ENCODE measurements around the gene ZNF423. TPM values are rescaled to one million over a fixed set of nuclear protein-coding genes. Genes with fewer than 3 reads are reported as not detected.

Gene ZNF423
- total and polyA plus RNA-seq, 2 of the 13 experiments (the other 11 are each of a cell fraction or from before 2014, with no cell fraction given), result 0.07 to 0.31 TPM

GRCh38 chr16:49464093-49464492 is 391.8 kb downstream of the ZNF423 start:
- in situ Hi-C loops (cut with HindIII; ENCODE audit: extremely low pct_ligation_motif_present, low pct_unique_long_range_greater_than_20kb), result loop anchor here (5.0 kb wide), 1 partner anchor 52 kb away; no protein-coding TSS in a partner anchor
- ChIA-PET POLR2A (no interaction called here), CTCF (ENCODE audit: low intra/inter-chr PET ratio, low total read pairs) (no interaction called here)
- WGBS (ENCODE audit: low lambda C conversion rate), result 1% methylated on average over 2 of the region's 2 CpGs
- BruUV-seq (replicated peaks), result no TSS peak
- peaks cover 0 to 2% of the 10 kb centered on the region in 2 experiments; a peak in 2 of 5 replicates for H3K27me3 ChIP-seq (ENCODE audit: control insufficient read depth in 1 of 2, insufficient read depth in 2 of 2, low read length in 2 of 2)
- no peak overlapping the region for H3K27ac ChIP-seq (ENCODE audit: extremely low read length, insufficient read depth, low read length)
- no peak overlapping the region for H3K9ac ChIP-seq (ENCODE audit: insufficient read depth, low read depth, low read length)
- no peaks in the 10 kb centered on the region for H4K20me1 ChIP-seq (ENCODE audit: insufficient read depth, low read length)
- no peaks in the 10 kb centered on the region for H3K79me2 ChIP-seq (ENCODE audit: insufficient read depth, low read length)
- no peak overlapping the region for H2AFZ ChIP-seq (ENCODE audit: low read length)
- TF ChIP-seq, protein P1, sequence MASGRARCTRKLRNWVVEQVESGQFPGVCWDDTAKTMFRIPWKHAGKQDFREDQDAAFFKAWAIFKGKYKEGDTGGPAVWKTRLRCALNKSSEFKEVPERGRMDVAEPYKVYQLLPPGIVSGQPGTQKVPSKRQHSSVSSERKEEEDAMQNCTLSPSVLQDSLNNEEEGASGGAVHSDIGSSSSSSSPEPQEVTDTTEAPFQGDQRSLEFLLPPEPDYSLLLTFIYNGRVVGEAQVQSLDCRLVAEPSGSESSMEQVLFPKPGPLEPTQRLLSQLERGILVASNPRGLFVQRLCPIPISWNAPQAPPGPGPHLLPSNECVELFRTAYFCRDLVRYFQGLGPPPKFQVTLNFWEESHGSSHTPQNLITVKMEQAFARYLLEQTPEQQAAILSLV (CRISPR knock-in tag; IDR thresholded peaks at IDR 0.05; ENCODE audit: borderline replicate concordance), result no peak
- TF ChIP-seq HCFC1 (IDR thresholded peaks at IDR 0.05; ENCODE audit: low read depth, low read length) (no peak), ARNT2 (CRISPR knock-in tag; IDR thresholded peaks at IDR 0.05; ENCODE audit: low read depth) (no peak), ZNF792 (CRISPR knock-in tag; IDR thresholded peaks at IDR 0.05) (no peak), PCBP1 (IDR thresholded peaks at IDR 0.05; ENCODE audit: borderline replicate concordance, low read depth, low read length) (no peak), ZNF597 (CRISPR knock-in tag; IDR thresholded peaks at IDR 0.05) (no peak), SOX6 (IDR thresholded peaks at IDR 0.05) (no peak), SOX6 (CRISPR knock-in tag; IDR thresholded peaks at IDR 0.05) (no peak), MEIS1 (CRISPR knock-in tag; IDR thresholded peaks at IDR 0.05; ENCODE audit: borderline replicate concordance) (no peak), KLF11 (CRISPR knock-in tag; IDR thresholded peaks at IDR 0.05) (no peak)
- TF ChIP-seq, protein P2, sequence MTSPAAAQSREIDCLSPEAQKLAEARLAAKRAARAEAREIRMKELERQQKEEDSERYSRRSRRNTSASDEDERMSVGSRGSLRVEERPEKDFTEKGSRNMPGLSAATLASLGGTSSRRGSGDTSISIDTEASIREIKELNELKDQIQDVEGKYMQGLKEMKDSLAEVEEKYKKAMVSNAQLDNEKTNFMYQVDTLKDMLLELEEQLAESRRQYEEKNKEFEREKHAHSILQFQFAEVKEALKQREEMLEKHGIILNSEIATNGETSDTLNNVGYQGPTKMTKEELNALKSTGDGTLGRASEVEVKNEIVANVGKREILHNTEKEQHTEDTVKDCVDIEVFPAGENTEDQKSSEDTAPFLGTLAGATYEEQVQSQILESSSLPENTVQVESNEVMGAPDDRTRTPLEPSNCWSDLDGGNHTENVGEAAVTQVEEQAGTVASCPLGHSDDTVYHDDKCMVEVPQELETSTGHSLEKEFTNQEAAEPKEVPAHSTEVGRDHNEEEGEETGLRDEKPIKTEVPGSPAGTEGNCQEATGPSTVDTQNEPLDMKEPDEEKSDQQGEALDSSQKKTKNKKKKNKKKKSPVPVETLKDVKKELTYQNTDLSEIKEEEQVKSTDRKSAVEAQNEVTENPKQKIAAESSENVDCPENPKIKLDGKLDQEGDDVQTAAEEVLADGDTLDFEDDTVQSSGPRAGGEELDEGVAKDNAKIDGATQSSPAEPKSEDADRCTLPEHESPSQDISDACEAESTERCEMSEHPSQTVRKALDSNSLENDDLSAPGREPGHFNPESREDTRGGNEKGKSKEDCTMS (CRISPR knock-in tag; conservative IDR thresholded peaks at IDR 0.05), result no peak
- H3K9me3 ChIP-seq (ENCODE audit: low read length), result no peaks in the 10 kb centered on the region
- no peak overlapping the region for H3K4me3 ChIP-seq (replicated peaks in 1 of 3; ENCODE audit: insufficient read depth in 1 of 3, low read depth in 2 of 3, low read length in 3 of 3)
- no peak overlapping the region for H3K4me2 ChIP-seq (ENCODE audit: low read depth, low read length)
- DNase-seq (ENCODE audit: low spot score) (no peak), ATAC-seq (no peak), FAIRE-seq (no peak)
- intact Hi-C loops (cut with micrococcal nuclease; ENCODE audit: unreplicated experiment), result no loop called here
- no peaks in the 10 kb centered on the region for H3K4me1 ChIP-seq (ENCODE audit: insufficient read depth, low read length)
- H3K36me3 ChIP-seq (replicated peaks in 1 of 2; ENCODE audit: control insufficient read depth in 1 of 2, insufficient read depth in 2 of 2, low read length in 2 of 2), result no peaks in the 10 kb centered on the region

Measured in HepG2 (cell line).